WI38 (cell line): ENCODE data around the gene HMGXB4.

Experiments used
- H3K4me3 ChIP-seq: 2 replicates; pipeline ENCODE4 v1.5.1; 2011; ENCODE audit warnings: low read depth, mild to moderate bottlenecking, control low read depth, low read length
- TF ChIP-seq, protein P1 (sequence below): IDR thresholded peaks from 2 replicates; pipeline ENCODE4 v1.5.1; 2012; ENCODE audit warnings: low read depth, mild to moderate bottlenecking, control low read depth, low read length

Gene HMGXB4

DNA sequence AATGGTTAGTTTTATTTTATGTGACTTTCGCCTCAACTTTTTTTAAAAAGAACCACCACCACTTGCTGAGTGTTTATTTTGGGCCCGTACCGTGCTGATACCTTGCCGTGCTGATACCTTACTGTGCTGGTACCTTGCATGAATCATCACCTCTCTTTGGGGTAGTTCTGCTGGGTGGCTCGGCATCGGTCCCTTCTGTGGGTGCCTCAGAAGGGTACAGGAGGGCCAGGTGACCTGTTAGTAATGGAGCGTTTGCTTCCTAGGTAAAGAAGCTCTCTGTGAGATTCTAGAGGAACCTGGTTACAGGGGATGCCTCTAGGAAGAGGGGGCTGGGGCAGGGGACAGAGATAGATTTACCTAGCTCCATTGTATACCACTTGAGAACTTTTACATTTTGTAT is 59.5 kb downstream of the HMGXB4 start:
- H3K4me3 ChIP-seq = no peak overlapping the region
- TF ChIP-seq, protein P1, sequence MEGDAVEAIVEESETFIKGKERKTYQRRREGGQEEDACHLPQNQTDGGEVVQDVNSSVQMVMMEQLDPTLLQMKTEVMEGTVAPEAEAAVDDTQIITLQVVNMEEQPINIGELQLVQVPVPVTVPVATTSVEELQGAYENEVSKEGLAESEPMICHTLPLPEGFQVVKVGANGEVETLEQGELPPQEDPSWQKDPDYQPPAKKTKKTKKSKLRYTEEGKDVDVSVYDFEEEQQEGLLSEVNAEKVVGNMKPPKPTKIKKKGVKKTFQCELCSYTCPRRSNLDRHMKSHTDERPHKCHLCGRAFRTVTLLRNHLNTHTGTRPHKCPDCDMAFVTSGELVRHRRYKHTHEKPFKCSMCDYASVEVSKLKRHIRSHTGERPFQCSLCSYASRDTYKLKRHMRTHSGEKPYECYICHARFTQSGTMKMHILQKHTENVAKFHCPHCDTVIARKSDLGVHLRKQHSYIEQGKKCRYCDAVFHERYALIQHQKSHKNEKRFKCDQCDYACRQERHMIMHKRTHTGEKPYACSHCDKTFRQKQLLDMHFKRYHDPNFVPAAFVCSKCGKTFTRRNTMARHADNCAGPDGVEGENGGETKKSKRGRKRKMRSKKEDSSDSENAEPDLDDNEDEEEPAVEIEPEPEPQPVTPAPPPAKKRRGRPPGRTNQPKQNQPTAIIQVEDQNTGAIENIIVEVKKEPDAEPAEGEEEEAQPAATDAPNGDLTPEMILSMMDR = no peak

DNA sequence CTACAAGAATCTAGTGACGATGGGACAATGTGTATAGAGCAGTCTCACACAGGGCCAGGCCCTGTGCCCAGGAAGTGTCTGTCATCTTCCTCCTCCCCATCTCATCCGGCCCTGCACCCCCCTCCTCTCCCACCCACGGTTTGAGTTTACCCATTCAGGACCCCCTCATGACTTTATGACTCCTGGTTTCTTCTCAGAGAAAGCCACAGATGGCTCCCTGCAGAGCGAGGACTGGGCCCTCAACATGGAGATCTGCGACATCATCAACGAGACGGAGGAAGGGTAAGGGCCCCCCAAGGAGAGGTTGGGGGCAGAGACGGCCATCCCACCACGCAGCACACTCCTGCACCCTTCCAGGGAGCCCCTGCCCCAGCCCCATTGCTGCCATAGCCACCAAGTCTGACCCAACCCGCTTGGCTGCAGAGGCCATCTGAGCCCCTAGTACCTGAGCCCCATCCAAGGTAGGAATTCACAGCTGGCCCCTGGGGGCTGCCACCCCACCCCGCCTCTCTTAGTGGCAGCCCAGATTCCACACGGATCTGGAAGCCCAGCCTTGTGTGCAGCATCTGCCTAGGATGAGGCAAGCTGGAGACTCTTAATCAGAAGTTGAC is 60.5 kb downstream of the HMGXB4 start:
- no peak overlapping the region for H3K4me3 ChIP-seq
- TF ChIP-seq, protein P1 = no peak

DNA sequence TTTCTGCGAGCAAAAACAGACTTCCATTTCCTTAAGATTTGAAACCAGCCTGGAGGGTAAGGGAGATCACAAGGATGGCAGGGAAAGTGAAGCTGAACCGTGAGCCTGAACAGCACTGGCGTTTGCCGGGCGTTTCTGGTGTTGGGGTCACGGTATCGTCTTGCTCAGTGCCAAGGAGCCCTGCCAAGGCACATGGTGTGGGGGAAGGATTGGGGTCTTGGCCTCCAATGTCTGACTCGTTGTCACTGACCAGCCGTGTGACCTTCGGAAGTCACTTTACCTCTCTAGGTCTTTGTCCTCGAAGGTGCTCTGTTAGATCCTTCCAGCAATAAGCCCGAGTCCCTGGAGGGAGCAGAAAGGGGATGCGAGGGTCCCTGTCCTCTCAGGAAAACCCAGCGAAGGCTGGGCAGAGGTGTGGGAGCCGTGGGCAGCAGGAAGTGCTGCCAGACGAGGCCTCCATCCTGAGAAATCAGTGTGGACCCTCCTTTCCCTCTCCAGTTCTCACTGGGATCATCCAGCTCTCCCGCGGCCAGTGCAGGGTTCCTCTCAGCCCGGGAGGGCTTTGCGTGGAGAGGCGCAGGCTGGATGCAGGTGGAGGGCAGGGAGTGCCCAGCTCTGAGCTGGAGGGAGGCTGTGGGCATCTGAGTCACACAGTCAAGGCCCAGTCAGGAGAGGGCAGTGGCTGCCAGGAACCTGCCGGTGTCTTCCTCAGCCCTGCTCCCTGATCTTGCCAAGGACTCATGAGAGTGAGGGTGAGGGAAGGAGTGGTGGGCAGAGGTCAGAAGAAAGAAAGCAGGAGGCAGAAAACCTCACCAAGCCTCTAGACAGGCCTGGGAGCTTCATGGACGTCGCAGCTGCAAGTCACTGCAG is 61.3 kb downstream of the HMGXB4 start:
- H3K4me3 ChIP-seq = no peak overlapping the region
- TF ChIP-seq, protein P1 = no peak

DNA sequence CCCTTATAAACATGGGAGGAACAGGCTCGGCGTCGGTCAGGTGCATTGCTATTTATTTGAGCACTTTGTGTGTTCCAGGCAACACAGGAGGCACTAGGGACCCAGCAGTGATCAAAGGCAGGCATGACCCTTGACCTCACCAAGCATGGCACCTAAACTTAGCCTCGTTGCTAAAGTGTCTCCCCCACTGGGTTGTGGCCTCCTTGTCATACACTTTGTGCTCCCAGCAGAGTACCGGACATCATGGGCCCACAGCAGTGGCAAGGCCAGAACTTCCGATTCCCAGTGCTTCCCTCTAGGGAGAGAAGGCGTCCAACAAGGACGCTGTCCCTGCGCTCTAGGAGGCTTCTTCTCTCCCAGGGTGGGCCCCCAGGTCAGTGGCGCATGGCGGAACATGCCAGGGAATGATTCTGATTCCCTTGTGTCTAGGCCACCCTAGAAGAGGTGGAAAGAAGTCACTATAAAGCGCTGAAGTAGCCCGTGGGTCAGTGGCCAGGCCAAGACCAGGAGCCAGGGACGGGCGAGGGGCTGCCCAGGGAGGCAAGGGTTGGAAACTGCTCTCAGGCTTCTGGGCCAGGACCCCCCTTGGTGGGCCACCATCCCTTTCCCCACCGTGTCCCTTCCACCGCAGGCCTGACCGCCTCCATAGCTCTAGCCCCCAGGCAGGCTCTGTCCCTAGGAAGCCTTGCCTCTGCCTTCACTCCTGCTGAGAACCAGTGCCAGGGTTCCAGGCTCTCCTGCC is 62.1 kb downstream of the HMGXB4 start:
- no peak overlapping the region for H3K4me3 ChIP-seq
- TF ChIP-seq, protein P1 = no peak

DNA sequence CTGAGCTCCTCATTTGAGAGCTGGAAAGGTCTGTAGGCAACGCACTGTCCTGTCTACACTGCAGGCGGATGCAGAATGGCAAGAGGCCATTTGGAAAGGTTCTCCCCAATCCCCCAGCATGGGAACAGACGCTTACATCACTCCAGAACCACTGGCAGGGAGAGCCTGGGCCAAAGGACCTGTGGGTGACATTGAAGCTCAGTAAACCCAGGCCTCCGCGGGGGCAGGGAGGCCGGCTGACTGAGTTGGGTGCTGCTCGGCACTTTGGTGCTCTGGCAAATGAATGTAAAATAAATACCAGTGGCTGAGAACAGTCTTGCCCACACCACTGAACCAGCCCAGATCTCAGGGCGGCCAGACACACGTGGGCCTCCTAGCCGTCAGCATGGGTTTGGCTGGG is 64.8 kb downstream of the HMGXB4 start:
- H3K4me3 ChIP-seq = no peak overlapping the region
- TF ChIP-seq, protein P1 = no peak

DNA sequence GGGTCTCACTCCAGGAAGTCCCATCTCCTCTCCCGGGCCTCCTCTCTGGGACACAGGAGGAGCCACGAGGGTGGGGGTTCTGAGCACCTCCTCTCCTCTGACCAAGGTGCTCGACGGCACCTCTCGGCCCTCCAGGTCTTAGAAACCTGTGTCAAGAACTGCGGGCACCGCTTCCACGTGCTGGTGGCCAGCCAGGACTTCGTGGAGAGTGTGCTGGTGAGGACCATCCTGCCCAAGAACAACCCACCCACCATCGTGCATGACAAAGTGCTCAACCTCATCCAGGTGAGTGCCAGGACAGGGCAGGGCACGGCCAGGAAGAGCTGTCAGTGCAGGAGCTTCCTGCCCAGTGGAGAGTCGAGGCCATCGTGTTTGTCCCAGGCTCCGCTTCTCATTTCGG is 65.6 kb downstream of the HMGXB4 start:
- TF ChIP-seq, protein P1 = no peak

DNA sequence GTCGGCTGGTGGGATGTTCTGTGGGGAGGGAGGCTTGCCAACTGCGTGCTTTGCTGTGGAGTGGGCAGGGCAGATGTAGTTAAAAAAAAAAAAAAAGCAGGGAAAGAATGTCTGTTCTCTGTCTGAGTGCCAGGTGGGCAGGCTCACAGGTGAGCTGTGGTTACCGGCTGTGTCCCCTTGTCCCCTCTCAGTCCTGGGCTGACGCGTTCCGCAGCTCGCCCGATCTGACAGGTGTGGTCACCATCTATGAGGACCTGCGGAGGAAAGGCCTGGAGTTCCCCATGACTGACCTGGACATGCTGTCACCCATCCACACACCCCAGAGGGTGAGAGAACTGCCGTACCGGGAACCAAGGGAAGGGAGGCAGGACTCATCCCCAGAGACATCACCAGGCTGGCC is 66.0 kb downstream of the HMGXB4 start:
- no peak overlapping the region for H3K4me3 ChIP-seq
- TF ChIP-seq, protein P1 = no peak

More for the DNA sequence above, 65.6 kb downstream of the HMGXB4 start:
- H3K4me3 ChIP-seq = no peak overlapping the region
